ENCODE results near the gene P4HTM.

DNA sequence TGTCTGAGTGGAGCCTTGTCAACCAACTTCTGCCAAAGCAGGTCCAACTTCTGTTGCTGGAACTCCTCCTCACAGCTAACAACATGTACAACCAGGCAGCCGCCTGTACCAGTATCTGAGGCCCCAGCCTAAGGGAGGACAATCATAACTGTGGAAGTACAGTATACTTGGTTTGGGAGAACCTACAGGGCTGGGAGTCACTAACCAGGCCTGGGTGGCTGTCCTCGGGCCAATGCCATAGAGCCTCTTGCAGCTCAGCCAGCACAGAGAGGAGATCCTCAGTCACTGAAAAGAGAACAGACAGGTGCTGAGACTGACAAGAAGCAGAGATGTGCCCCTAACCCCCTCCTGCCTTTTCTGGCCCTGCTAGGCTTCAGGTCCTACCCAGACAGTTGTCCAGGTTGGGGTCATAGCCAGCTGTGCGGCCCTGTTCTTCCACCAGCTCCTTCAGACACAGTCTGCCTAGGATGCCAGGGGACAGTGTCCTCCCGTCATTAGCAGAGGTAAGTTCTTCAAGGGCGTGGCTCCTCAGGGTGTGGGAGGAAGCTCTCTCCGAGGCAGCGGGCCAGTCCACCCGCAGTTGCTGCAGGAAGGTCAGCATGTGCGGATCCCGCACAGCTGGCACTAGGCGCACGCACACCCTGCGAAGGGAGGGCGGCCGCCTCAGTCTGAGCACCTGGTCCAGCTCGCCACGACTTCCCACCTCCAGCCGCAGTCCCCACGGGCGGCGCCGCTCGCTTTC lies 27.4 kb downstream of the P4HTM start:
- TF ChIP-seq, protein P1, sequence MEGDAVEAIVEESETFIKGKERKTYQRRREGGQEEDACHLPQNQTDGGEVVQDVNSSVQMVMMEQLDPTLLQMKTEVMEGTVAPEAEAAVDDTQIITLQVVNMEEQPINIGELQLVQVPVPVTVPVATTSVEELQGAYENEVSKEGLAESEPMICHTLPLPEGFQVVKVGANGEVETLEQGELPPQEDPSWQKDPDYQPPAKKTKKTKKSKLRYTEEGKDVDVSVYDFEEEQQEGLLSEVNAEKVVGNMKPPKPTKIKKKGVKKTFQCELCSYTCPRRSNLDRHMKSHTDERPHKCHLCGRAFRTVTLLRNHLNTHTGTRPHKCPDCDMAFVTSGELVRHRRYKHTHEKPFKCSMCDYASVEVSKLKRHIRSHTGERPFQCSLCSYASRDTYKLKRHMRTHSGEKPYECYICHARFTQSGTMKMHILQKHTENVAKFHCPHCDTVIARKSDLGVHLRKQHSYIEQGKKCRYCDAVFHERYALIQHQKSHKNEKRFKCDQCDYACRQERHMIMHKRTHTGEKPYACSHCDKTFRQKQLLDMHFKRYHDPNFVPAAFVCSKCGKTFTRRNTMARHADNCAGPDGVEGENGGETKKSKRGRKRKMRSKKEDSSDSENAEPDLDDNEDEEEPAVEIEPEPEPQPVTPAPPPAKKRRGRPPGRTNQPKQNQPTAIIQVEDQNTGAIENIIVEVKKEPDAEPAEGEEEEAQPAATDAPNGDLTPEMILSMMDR (conservative IDR thresholded peaks at IDR 0.05): no peak
- TF ChIP-seq EZH2 (IDR thresholded peaks at IDR 0.05; ENCODE audit: low read depth): no peak
